Upper lobe of left lung (tissue), 6 donors: ENCODE data around the gene CMIP. TPM values are rescaled to one million over a fixed set of nuclear protein-coding genes. Genes with fewer than 3 reads are reported as not detected.

Experiments
- ATAC-seq, 2 donors: fragments of 200-7000 bp; cut with Tn5 transposase; one replicate each; pipeline ENCODE4 v1.9.1; 2022; ENCODE audit warnings: mild to moderate bottlenecking in 2 of 2, moderate library complexity in 2 of 2; ENCODE audit not compliant: low FRiP score in 2 of 2
- DNase-seq, 2 donors: peaks; one replicate each; pipeline ENCODE4 v3.0.0-alpha.2; 2019 to 2020
- H3K27ac ChIP-seq, 4 donors: fragments of 200-600 bp; sonication (generic); one replicate each; pipeline ENCODE4 v1.5.1; 2016 to 2019
- H3K27me3 ChIP-seq, 4 donors: fragments of 200-600 bp; sonication (generic); one replicate each; pipeline ENCODE4 v1.5.1; 2017 to 2019
- H3K36me3 ChIP-seq, 4 donors: fragments of 200-600 bp; sonication (generic); one replicate each; pipeline ENCODE4 v1.5.1; 2016 to 2019
- H3K4me1 ChIP-seq, 4 donors: fragments of 200-600 bp; sonication (generic); one replicate each; pipeline ENCODE4 v1.5.1; 2018 to 2019
- H3K4me3 ChIP-seq, 4 donors: fragments of 200-600 bp; sonication (generic); one replicate each; pipeline ENCODE4 v1.5.1; 2017 to 2019; ENCODE audit warnings: mild to moderate bottlenecking in 2 of 4, moderate library complexity in 1 of 4
- H3K9me3 ChIP-seq, 4 donors: fragments of 200-600 bp; sonication (generic); one replicate each; pipeline ENCODE4 v1.5.1; 2018 to 2019
- CTCF ChIP-seq, 6 experiments: fragments of 450-650 bp in 4 of 6; fragments of 200-600 bp in 2 of 6; sonication (generic) in 2 of 6; IDR thresholded peaks; one replicate each; pipeline ENCODE4 v1.5.1; 2016 to 2019; ENCODE audit warnings: antibody characterized with exemption in 6 of 6
- EP300 ChIP-seq, 4 donors: sonication (generic); formaldehyde crosslinking; IDR thresholded peaks; one replicate each; pipeline ENCODE4 v1.5.1; 2017; ENCODE audit warnings: antibody characterized with exemption in 4 of 4, control low read depth in 2 of 4
- POLR2A ChIP-seq, 4 donors: fragments of 450-650 bp; IDR thresholded peaks; one replicate each; pipeline ENCODE4 v1.5.1; 2016 to 2017; ENCODE audit warnings: antibody characterized with exemption in 4 of 4, mild to moderate bottlenecking in 2 of 4
- POLR2AphosphoS5 ChIP-seq, 2 donors: sonication (generic); formaldehyde crosslinking; IDR thresholded peaks; one replicate each; pipeline ENCODE4 v1.5.1; 2017; ENCODE audit warnings: antibody characterized with exemption in 2 of 2
- WGBS, 2 donors: methylation state at CpG; one replicate each; pipeline ENCODE4 v1.1.5; 2017 to 2018; 5-methylcytosine and 5-hydroxymethylcytosine counted together
- total RNA-seq, 6 donors: library from RNA; depleted of rRNA in 4 of 6; stranded (reverse); fragments of >200 nt in 4 of 6; gene quantifications; one replicate each; pipeline versions ENCODE4 v1.1.0 to v1.2.1, GENCODE V29; 2016 to 2021
- donor health status: DM: no; HTN: no; CAD: no; lungs with moderate emphysema.
- donor health status: DM: no; HTN: yes; CAD: no; lungs with severe emphysema.

The CMIP gene
- total RNA-seq, 6 donors from 2014 or later = 48.3 to 109 (median 67.6) TPM

GRCh38 chr16:81456523-81457325 is 12.1 kb downstream of the CMIP start:
- Histone ChIP-seq H3K36me3 (peaks cover 0 to 15% (median 6%) of the 10 kb centered on the region in 4 donors), H3K27ac (peak overlapping the region in 1 of 4 donors; percentile 75), H3K9me3 (no peaks in the 10 kb centered on the region), H3K4me3 (no peak overlapping the region), H3K4me1 (peaks cover 38 to 69% (median 53%) of the 10 kb centered on the region in 4 donors), H3K27me3 (no peaks in the 10 kb centered on the region)
- ATAC-seq (peak in 1 of 2 donors; percentile 27), DNase-seq (no peak)
- 83 to 91% methylated on average over 15 to 23 of the region's 23 CpGs for WGBS, 2 donors
- TF ChIP-seq POLR2AphosphoS5 (IDR thresholded peaks at IDR 0.05) (no peak), CTCF (IDR thresholded peaks at IDR 0.05) (no peak), EP300 (IDR thresholded peaks at IDR 0.05) (no peak), POLR2A (IDR thresholded peaks at IDR 0.05) (no peak)

DNA sequence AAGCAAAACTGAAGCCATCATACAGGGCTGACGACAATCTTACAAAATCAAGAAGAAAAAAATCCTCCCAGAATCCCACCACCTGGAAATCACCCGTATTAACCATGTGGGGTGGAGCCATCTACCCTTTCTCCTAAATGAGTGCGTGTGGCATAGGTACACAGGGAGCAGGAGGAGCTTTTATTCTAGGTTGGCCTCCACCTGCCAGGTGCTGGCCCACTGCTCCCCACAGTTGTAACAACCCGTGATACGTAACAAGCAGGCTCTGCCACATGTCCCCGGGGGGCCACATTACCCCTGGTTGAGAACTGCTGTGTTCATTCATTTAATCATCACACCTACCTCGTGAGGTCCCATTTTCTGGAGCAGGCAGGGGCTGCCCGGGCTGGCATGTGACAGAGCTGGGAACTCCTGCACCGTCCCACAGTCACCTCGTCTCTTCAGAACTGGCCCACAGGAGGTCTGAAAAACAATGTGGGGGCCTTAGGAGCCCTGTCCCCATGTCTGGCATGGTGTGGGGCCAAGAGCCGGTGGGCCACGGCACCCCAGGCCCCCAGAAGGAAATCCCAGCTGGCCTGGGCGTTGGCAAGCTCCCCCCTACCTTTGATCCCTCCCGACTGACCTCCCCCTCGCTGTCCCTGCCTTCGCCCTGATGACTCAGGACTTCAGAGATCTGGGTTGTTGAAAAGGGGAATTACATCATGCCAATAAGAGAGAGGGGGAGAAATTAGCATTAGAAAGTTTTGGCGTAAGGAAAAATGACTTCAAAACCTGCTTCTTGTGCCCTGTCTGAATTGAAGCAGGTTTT is 12.9 kb downstream of the CMIP start:
- Histone ChIP-seq H3K4me1 (peaks cover 37 to 69% (median 52%) of the 10 kb centered on the region in 4 donors), H3K27ac (peak overlapping the region in 2 of 4 donors; percentile 36 to 75), H3K27me3 (no peaks in the 10 kb centered on the region), H3K4me3 (no peak overlapping the region), H3K9me3 (no peaks in the 10 kb centered on the region), H3K36me3 (peaks cover 0 to 15% (median 6%) of the 10 kb centered on the region in 4 donors)
- ATAC-seq (peak in 1 of 2 donors; percentile 86), DNase-seq (no peak)
- WGBS, 2 donors = 57 to 86% methylated on average over 13 to 17 of the region's 17 CpGs
- TF ChIP-seq POLR2A (IDR thresholded peaks at IDR 0.05) = no peak

- 86 to 93% methylated on average over 7 to 8 of the region's 8 CpGs for WGBS, 2 donors
- DNase-seq (no peak), ATAC-seq (no peak)
- Histone ChIP-seq H3K4me3 (no peak overlapping the region), H3K9me3 (no peaks in the 10 kb centered on the region), H3K4me1 (peaks cover 35 to 68% (median 51%) of the 10 kb centered on the region in 4 donors), H3K36me3 (peaks cover 0 to 15% (median 6%) of the 10 kb centered on the region in 4 donors), H3K27ac (peak overlapping the region in 2 of 4 donors; percentile 36 to 75), H3K27me3 (no peaks in the 10 kb centered on the region)
- TF ChIP-seq POLR2AphosphoS5 (IDR thresholded peaks at IDR 0.05) (no peak), EP300 (IDR thresholded peaks at IDR 0.05) (no peak), CTCF (IDR thresholded peaks at IDR 0.05) (no peak), POLR2A (IDR thresholded peaks at IDR 0.05) (no peak)
These were observed 13.6 kb downstream of the CMIP start for GRCh38 chr16:81458149-81458669.

GRCh38 chr16:81458827-81459598 is 14.4 kb downstream of the CMIP start:
- Histone ChIP-seq H3K4me1 (peaks cover 30 to 62% (median 44%) of the 10 kb centered on the region in 4 donors), H3K9me3 (no peaks in the 10 kb centered on the region), H3K27ac (peak overlapping the region in 1 of 4 donors; percentile 75), H3K27me3 (no peaks in the 10 kb centered on the region), H3K36me3 (peaks cover 0 to 15% (median 6%) of the 10 kb centered on the region in 4 donors), H3K4me3 (no peak overlapping the region)
- no peak for TF ChIP-seq EP300 (IDR thresholded peaks at IDR 0.05)
- no peak for TF ChIP-seq POLR2AphosphoS5 (IDR thresholded peaks at IDR 0.05)
- no peak for DNase-seq
- no peak for ATAC-seq
- 90 to 94% methylated on average over 18 to 19 of the region's 19 CpGs for WGBS, 2 donors

- no peak for TF ChIP-seq POLR2AphosphoS5 (IDR thresholded peaks at IDR 0.05)
- TF ChIP-seq POLR2A (IDR thresholded peaks at IDR 0.05) = no peak
- ATAC-seq = no peak
- no peaks in the 10 kb centered on the region for H3K9me3 ChIP-seq
- peaks cover 31 to 55% (median 44%) of the 10 kb centered on the region in 4 donors for H3K4me1 ChIP-seq
- H3K27me3 ChIP-seq = no peaks in the 10 kb centered on the region
- peak overlapping the region in 3 of 4 donors; percentile 13 to 30 (median 17) for H3K27ac ChIP-seq
- 64 to 76% methylated on average over 3 of the region's 3 CpGs for WGBS, 2 donors
- no peak for DNase-seq
- peaks cover 0 to 15% (median 6%) of the 10 kb centered on the region in 4 donors for H3K36me3 ChIP-seq
- no peak overlapping the region for H3K4me3 ChIP-seq
These were observed 15.5 kb downstream of the CMIP start for GRCh38 chr16:81460075-81460474.
